ENCODE results near the gene OR2AK2.
A peak's percentile ranks its signal among the peaks of the same experiment; 100 is the strongest.

The OR2AK2 gene

DNA sequence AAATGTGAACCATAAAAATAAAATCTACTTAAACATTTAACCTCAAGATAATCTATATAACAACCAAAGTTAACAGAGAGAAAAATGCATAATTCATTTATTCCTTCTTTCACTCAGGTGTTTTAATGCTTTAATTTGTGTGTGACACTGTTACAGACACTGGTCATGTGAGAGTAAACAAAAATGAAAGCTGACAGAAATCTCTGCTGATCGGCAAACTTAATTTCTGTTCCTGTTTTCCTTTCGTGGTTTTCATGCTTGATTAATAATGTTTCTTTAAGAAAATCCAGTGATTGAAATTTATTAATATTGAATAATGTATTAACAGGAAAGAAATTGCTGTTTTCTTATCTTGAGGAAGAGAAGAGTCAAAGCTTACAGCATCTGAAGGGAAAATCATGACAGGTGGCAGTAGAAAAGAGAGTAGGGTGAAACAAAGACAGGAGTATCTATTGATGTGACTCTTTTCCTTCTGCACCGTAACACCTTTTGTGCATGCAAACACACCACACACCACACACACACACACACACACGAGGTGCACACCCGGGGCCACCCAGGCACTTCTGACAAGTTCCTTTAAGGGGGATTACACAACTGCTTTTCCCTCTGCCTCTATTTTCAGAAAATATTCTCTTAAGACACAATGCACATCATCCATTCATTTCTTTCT is 1.6 kb downstream of the OR2AK2 start:
- Mint-ChIP-seq H3K9me3 (peaks cover 2% of the 10 kb centered on the region), H3K36me3 (peaks cover 2% of the 10 kb centered on the region), H3K27ac (peak overlapping the region; percentile 54), H3K4me1 (peaks cover 14% of the 10 kb centered on the region), H3K27me3 (peaks cover 2% of the 10 kb centered on the region), H3K4me3 (peak overlapping the region; percentile 48)
- peak in 1 of 2 donors; percentile 26 for DNase-seq (ENCODE audit: low spot score in 2 of 2)
- peak; percentile 86 for ATAC-seq (ENCODE audit: low read depth)

DNA sequence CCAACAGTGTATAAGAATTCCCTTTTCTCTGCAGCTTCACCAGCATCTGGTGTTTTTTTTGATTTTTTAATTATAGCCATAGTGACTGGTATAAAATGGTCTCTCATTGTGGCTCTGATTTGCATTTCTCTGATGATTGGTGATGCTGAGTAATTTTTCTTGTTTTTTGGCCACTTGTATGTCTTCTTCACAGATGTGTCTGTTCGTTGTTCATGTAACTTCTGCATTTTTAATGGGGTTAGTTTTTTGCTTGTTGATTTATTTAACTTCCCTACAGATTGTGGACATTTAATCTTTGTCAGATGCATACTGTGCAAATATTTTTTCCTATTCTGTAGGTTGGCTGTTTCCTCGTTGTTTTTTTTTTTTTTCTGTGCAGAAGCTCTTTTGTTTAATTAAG is 28.0 kb downstream of the OR2AK2 start:
- Mint-ChIP-seq H3K4me1 (no peaks in the 10 kb centered on the region), H3K27ac (no peak overlapping the region), H3K4me3 (no peak overlapping the region), H3K27me3 (peaks cover 3% of the 10 kb centered on the region), H3K9me3 (peaks cover 2% of the 10 kb centered on the region), H3K36me3 (no peaks in the 10 kb centered on the region)
- DNase-seq (ENCODE audit: low spot score in 2 of 2): no peak
- no peak for ATAC-seq (ENCODE audit: low read depth)

DNA sequence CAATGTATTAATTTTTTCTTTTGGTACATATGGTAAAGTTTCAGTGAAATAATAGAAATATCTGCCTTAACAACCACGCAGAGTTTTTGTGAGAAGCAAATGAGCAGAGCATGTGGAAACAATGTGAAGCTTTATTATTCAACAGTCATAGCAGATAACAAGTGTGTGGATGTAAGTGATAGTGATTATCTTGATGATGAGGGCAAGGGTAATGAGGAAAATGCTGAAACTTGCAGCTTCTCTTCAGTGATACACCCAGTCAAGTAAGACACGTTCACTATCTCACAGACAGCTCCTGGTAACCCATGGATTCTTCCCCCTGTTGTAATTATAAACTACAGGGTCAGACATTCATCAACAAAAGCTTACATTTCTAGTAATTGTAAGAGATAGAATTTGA is 33.8 kb downstream of the OR2AK2 start:
- no peak overlapping the region for H3K27ac Mint-ChIP-seq
- peaks cover 5% of the 10 kb centered on the region for H3K36me3 Mint-ChIP-seq
- DNase-seq (ENCODE audit: low spot score in 2 of 2): no peak
- ATAC-seq (ENCODE audit: low read depth): no peak
- H3K27me3 Mint-ChIP-seq: peaks cover 3% of the 10 kb centered on the region
- peaks cover 7% of the 10 kb centered on the region for H3K9me3 Mint-ChIP-seq
- H3K4me1 Mint-ChIP-seq: no peaks in the 10 kb centered on the region
- H3K4me3 Mint-ChIP-seq: no peak overlapping the region

DNA sequence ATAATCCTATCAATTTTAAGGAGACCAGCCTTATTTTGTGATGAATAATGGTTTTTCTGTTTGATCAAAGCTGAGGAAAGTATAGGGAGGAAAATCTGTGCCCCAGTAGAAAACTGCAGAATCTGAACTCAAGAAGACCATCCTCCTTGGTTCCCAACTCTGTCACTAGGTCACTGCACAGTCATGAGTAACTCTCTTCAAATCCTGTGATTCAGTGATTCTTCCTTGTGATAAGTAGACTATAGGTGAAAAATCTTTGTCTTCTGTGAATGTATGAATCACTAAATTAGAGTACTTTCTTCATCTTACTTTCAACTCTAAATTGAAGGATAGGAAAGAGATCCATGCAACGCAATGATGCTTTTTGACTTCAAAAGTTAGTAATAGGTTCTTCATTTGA is 35.1 kb downstream of the OR2AK2 start:
- Mint-ChIP-seq H3K27ac (no peak overlapping the region), H3K27me3 (peaks cover 3% of the 10 kb centered on the region), H3K4me1 (no peaks in the 10 kb centered on the region), H3K36me3 (peaks cover 5% of the 10 kb centered on the region), H3K9me3 (peaks cover 7% of the 10 kb centered on the region), H3K4me3 (no peak overlapping the region)
- ATAC-seq (ENCODE audit: low read depth) (no peak), DNase-seq (ENCODE audit: low spot score in 2 of 2) (no peak)

DNA sequence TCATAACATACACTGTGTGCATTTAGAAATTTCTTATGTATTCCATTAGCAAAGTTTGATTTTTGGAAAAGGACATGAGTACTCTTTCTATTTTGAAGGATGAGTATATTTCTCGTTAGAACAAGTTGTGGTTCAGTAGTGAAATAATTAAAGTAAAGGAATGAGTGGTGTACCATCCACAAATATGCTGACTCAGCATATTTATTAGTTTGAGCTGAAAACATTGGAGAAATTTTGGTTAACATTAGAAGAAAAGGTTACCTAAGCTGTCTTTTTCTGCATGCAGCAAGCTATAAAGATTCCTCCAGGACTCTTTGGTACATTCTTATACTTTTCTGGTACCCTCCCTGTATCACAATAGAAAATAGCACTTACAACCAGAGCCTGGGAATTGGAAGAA is 42.7 kb downstream of the OR2AK2 start:
- H3K36me3 Mint-ChIP-seq: peaks cover 6% of the 10 kb centered on the region
- H3K4me3 Mint-ChIP-seq: no peak overlapping the region
- no peak overlapping the region for H3K27ac Mint-ChIP-seq
- H3K9me3 Mint-ChIP-seq: peaks cover 23% of the 10 kb centered on the region
- ATAC-seq (ENCODE audit: low read depth) (no peak), DNase-seq (ENCODE audit: low spot score in 2 of 2) (no peak)
- H3K4me1 Mint-ChIP-seq: no peaks in the 10 kb centered on the region
- H3K27me3 Mint-ChIP-seq: peaks cover 5% of the 10 kb centered on the region

DNA sequence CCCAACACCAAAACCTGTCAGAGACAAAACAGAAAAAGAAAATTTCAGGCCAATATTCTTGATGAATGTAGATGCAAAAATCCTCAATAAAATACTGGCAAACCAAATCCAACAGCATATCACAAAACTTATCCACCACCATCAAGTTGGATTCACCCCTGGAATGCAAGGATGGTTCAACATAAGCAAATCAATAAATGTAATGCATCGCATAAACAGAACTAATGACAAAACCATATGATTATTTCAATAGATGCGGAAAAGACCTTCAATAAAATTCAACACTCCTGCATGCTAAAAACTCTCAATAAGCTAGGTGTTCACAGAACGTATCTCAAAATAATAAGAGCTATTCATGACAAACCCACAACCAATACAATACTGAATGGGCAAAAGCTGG is 44.6 kb downstream of the OR2AK2 start:
- H3K27me3 Mint-ChIP-seq: peaks cover 2% of the 10 kb centered on the region
- H3K4me1 Mint-ChIP-seq: no peaks in the 10 kb centered on the region
- H3K27ac Mint-ChIP-seq: no peak overlapping the region
- H3K36me3 Mint-ChIP-seq: peaks cover 2% of the 10 kb centered on the region
- ATAC-seq (ENCODE audit: low read depth) (no peak), DNase-seq (ENCODE audit: low spot score in 2 of 2) (no peak)
- peaks cover 18% of the 10 kb centered on the region for H3K9me3 Mint-ChIP-seq
- H3K4me3 Mint-ChIP-seq: no peak overlapping the region

DNA sequence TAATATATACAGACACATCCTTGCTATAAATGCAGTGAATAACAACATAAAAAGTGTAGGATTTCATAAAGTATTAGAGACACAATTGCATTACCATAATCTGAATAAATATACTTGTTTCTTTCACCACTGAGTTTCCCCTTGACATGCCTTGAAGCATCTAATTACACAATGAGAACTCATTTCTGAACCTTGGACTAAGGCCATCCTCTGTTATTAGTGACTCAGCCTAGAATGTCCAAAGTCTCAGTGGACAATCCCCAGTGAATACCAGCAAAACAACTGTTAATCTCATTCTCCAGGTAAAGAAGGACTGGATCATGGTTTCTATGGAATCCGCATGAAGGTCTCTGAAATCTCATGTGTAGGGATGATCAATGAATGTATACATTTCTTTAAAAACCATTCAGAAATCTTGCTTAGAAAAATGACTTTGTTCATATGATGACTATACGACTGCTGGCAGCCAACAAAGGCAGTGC is 48.2 kb downstream of the OR2AK2 start, which contains the start of gene OR2L5:
Gene OR2L5 (plus strand): TSS at position 432 of the 482 bp plus-strand sequence. CDS start 8,288 bp downstream, outside the sequence.
- H3K9me3 Mint-ChIP-seq: peaks cover 19% of the 10 kb centered on the region
- no peak within 1 kb of the TSS for H3K27ac Mint-ChIP-seq
- H3K4me3 Mint-ChIP-seq: no peak within 1 kb of the TSS
- ATAC-seq (ENCODE audit: low read depth): no peak
- H3K36me3 Mint-ChIP-seq: peaks cover 2% of the 10 kb centered on the region
- H3K27me3 Mint-ChIP-seq: no peaks in the 10 kb centered on the region
- DNase-seq (ENCODE audit: low spot score in 2 of 2): no peak
- H3K4me1 Mint-ChIP-seq: no peaks in the 10 kb centered on the region

DNA sequence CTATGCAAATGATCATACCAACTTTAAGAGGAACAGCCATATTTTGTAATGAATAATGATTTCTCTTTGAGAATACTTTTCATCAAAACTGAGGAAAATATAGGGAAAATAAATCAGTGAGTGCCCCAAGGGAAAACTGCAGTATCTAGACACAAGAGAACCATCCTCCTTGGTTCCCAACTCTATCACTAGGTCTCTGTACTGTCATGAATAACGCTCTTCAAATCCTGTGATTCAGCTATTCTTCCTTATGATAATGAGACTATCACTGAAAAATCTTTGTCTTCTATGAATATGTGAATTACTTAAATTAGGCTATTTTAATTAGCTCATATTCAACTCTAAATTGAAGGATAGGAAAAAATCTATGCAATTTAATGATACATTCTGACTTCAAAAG is 50.8 kb downstream of the OR2AK2 start:
- no peaks in the 10 kb centered on the region for H3K4me1 Mint-ChIP-seq
- no peak for ATAC-seq (ENCODE audit: low read depth)
- peaks cover 7% of the 10 kb centered on the region for H3K9me3 Mint-ChIP-seq
- no peak overlapping the region for H3K27ac Mint-ChIP-seq
- H3K27me3 Mint-ChIP-seq: no peaks in the 10 kb centered on the region
- no peak overlapping the region for H3K4me3 Mint-ChIP-seq
- no peak for DNase-seq (ENCODE audit: low spot score in 2 of 2)
- no peaks in the 10 kb centered on the region for H3K36me3 Mint-ChIP-seq

Data from memory B cell (primary cell).